Type B pancreatic cell (in vitro differentiated cells): ENCODE measurements around the gene LRIG1. TPM values are rescaled to one million over a fixed set of nuclear protein-coding genes. Genes with fewer than 3 reads are reported as not detected.

Source experiments
- DNase-seq: peaks from one replicate; pipeline ENCODE4 v3.0.0; 2021; ENCODE audit warnings: mixed read lengths; ENCODE audit not compliant: unreplicated experiment; ENCODE audit errors: extremely low spot score
- H3K27ac Mint-ChIP-seq: 2 replicates; pipeline ENCODE4 v1.8.0; 2021; ENCODE audit warnings: mild to moderate bottlenecking, mixed read lengths
- H3K27me3 Mint-ChIP-seq: 2 replicates; pipeline ENCODE4 v1.8.0; 2021; ENCODE audit warnings: mixed read lengths
- H3K36me3 Mint-ChIP-seq: 2 replicates; pipeline ENCODE4 v1.8.0; 2021; ENCODE audit warnings: mixed read lengths
- H3K4me1 Mint-ChIP-seq: one replicate; pipeline ENCODE4 v1.8.0; 2021; ENCODE audit warnings: mixed read lengths; ENCODE audit not compliant: unreplicated experiment
- H3K4me3 Mint-ChIP-seq: 2 replicates; pipeline ENCODE4 v1.8.0; 2021; ENCODE audit warnings: mild to moderate bottlenecking, mixed read lengths
- H3K9me3 Mint-ChIP-seq: 2 replicates; pipeline ENCODE4 v1.8.0; 2021; ENCODE audit warnings: mixed read lengths
- total RNA-seq: library from RNA; stranded (reverse); gene quantifications from 2 replicates; pipeline ENCODE4 v1.2.1, GENCODE V29; 2021; ENCODE audit warnings: low replicate concordance
- TF ChIP-seq, protein P1 (sequence below): fragments of 200-600 bp; sonication (generic); conservative IDR thresholded peaks from 2 replicates; pipeline ENCODE4 v1.5.0; 2021; ENCODE audit warnings: antibody characterized with exemption, mild to moderate bottlenecking

Gene LRIG1
- total RNA-seq, 1 donor from 2014 or later = 28.9 TPM

- H3K4me3 Mint-ChIP-seq = no peak overlapping the region
- peaks cover 34% of the 10 kb centered on the region for H3K36me3 Mint-ChIP-seq
- H3K4me1 Mint-ChIP-seq = peaks cover 12% of the 10 kb centered on the region
Observed at GRCh38 chr3:66415867-66416428, 84.9 kb downstream of the LRIG1 start.

DNA sequence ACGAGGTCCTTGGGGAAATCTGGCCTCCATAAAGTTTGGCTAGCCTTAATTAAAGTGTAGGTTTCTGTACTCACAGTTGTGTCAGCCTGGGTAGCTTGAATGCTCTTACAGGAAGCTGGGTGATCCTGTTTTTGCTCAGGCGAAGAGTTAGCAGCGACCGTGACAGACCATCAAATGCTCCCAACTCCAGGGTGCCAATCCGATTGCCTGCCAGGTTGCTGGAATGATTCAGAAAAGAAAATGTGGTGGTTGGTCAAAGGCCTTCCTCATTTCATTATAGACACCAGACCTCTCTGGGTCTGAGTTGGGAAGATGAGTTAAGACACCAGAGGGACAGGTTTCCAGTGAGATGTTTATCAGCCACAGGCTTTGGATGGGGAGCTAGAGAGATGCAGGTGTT lies 86.0 kb downstream of the LRIG1 start:
- DNase-seq = no peak
- no peak overlapping the region for H3K4me3 Mint-ChIP-seq
- no peak overlapping the region for H3K27ac Mint-ChIP-seq
- peaks cover 2% of the 10 kb centered on the region for H3K9me3 Mint-ChIP-seq
- TF ChIP-seq, protein P1, sequence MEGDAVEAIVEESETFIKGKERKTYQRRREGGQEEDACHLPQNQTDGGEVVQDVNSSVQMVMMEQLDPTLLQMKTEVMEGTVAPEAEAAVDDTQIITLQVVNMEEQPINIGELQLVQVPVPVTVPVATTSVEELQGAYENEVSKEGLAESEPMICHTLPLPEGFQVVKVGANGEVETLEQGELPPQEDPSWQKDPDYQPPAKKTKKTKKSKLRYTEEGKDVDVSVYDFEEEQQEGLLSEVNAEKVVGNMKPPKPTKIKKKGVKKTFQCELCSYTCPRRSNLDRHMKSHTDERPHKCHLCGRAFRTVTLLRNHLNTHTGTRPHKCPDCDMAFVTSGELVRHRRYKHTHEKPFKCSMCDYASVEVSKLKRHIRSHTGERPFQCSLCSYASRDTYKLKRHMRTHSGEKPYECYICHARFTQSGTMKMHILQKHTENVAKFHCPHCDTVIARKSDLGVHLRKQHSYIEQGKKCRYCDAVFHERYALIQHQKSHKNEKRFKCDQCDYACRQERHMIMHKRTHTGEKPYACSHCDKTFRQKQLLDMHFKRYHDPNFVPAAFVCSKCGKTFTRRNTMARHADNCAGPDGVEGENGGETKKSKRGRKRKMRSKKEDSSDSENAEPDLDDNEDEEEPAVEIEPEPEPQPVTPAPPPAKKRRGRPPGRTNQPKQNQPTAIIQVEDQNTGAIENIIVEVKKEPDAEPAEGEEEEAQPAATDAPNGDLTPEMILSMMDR = no peak
- H3K36me3 Mint-ChIP-seq = peaks cover 23% of the 10 kb centered on the region
- H3K27me3 Mint-ChIP-seq = no peaks in the 10 kb centered on the region
- H3K4me1 Mint-ChIP-seq = peaks cover 12% of the 10 kb centered on the region

More at GRCh38 chr3:66415867-66416428, 84.9 kb downstream of the LRIG1 start:
- DNase-seq = no peak
- Mint-ChIP-seq H3K27ac (no peak overlapping the region), H3K27me3 (no peaks in the 10 kb centered on the region), H3K9me3 (peaks cover 12% of the 10 kb centered on the region)
- TF ChIP-seq, protein P1 = no peak

DNA sequence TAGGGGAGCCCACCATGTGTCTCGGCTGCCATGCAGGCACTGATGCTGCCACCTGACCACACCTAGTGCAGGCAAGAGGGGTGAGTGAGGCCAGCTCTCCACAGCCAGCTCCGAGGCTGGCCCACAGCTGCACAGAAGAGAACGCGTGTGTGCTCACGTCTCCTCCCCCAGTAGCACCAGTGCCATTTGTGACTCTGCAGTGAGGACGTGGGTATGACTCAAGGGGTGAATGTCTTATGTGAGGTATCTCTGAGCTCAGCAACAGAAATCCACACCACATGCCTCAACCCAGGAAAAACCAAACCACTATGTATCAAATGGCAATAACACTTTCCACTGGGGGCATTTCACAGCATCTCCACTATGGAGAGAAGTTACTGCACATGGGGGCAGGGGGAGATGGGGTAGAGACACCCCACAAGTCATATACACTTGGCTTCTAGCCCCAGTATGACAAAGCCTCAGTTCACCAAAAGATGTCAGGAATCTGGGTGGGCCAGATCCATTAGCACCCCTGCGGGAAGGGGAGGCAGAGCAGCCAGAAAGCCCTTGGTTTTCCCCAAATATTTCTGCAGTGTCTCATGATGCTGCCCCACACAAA lies 87.6 kb downstream of the LRIG1 start:
- TF ChIP-seq, protein P1 = no peak
- H3K27ac Mint-ChIP-seq = no peak overlapping the region
- no peak for DNase-seq
- H3K27me3 Mint-ChIP-seq = no peaks in the 10 kb centered on the region
- H3K4me3 Mint-ChIP-seq = no peak overlapping the region
- no peaks in the 10 kb centered on the region for H3K9me3 Mint-ChIP-seq
- peaks cover 12% of the 10 kb centered on the region for H3K4me1 Mint-ChIP-seq
- H3K36me3 Mint-ChIP-seq = peaks cover 21% of the 10 kb centered on the region

DNA sequence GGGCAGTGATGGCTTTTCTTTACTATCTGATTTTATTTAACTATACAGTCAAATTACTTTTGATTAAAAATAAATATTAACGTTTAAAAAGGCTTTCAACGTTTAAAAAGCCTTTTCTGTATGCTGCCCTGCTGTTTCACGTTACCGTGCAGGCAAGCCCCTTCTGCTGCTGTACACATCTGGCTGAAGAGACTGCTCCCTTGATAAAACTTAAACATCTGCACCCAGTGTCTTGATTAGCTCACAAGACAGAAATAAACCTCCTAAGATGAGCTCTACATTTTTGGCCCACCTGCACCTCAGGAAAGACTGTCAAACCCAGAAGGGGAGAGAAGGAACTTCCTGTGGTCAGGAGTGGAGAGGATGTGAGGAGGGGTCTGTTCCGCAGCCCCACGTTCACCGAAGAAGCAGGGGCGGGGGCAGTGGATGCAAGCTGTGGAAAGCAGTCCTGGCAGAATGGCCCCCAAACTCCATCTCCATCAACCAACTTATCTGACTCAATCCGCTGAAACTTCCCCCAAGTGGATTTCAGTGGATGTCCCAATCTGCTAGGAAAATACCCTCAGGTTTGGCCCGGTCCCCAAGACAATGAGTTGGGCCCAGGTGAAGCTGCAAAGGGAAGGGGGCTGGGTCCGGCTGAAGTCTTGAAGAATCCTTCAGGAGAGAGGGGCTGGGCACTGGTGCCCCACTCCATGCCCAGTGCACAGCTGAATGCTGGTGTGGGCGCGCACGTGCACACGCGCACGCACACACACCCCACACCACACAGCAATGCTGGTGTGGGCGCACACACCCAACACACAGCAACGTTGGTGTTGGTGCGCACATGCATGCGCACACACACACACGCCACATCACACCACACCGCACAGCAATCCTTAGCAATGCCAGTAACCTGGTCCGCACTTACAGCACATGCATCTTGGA lies 88.6 kb downstream of the LRIG1 start:
- peaks cover 18% of the 10 kb centered on the region for H3K36me3 Mint-ChIP-seq
- H3K9me3 Mint-ChIP-seq = no peaks in the 10 kb centered on the region
- no peak overlapping the region for H3K4me3 Mint-ChIP-seq
- no peaks in the 10 kb centered on the region for H3K27me3 Mint-ChIP-seq
- H3K27ac Mint-ChIP-seq = no peak overlapping the region
- DNase-seq = no peak
- TF ChIP-seq, protein P1 = no peak
- peaks cover 12% of the 10 kb centered on the region for H3K4me1 Mint-ChIP-seq

GRCh38 chr3:66411474-66411873 lies 89.3 kb downstream of the LRIG1 start:
- no peak overlapping the region for H3K4me3 Mint-ChIP-seq
- H3K4me1 Mint-ChIP-seq = peaks cover 8% of the 10 kb centered on the region
- no peak for DNase-seq
- no peaks in the 10 kb centered on the region for H3K27me3 Mint-ChIP-seq
- TF ChIP-seq, protein P1 = no peak
- peaks cover 15% of the 10 kb centered on the region for H3K36me3 Mint-ChIP-seq
- no peak overlapping the region for H3K27ac Mint-ChIP-seq
- no peaks in the 10 kb centered on the region for H3K9me3 Mint-ChIP-seq
